WTC11 (cell line): ENCODE measurements around the gene SPRR3. TPM values are rescaled to one million over a fixed set of nuclear protein-coding genes. Genes with fewer than 3 reads are reported as not detected.

Experiments
- ATAC-seq: fragments of 200-7000 bp; cut with Tn5 transposase; 2 replicates; pipeline ENCODE4 v1.10.0; 2021; ENCODE audit warnings: mild to moderate bottlenecking, moderate library complexity
- CTCF ChIA-PET: fragments of 300-600 bp; sonication (Branson Sonifier 250); formaldehyde crosslinking; loops from one replicate; lab custom pipeline; 2021; ENCODE audit warnings: antibody characterized with exemption; lab: Charles Lee
- POLR2A ChIA-PET: fragments of 350-600 bp; sonication (Branson Sonifier 250); formaldehyde crosslinking; loops from one replicate; lab custom pipeline; 2021; ENCODE audit warnings: antibody characterized with exemption; lab: Charles Lee
- DNase-seq: peaks from one replicate; pipeline ENCODE4 v3.0.0; 2021; ENCODE audit warnings: low spot score
- H3K27ac Mint-ChIP-seq: 2 replicates; pipeline ENCODE4 v1.8.0; 2021; ENCODE audit warnings: mixed read lengths
- H3K27me3 Mint-ChIP-seq: 2 replicates; pipeline ENCODE4 v1.8.0; 2021; ENCODE audit warnings: low read depth, mild to moderate bottlenecking, moderate library complexity, mixed read lengths
- H3K36me3 Mint-ChIP-seq: 2 replicates; pipeline ENCODE4 v1.8.0; 2021; ENCODE audit warnings: mixed read lengths
- H3K4me1 Mint-ChIP-seq: 2 replicates; pipeline ENCODE4 v1.8.0; 2022; ENCODE audit warnings: mixed read lengths
- H3K4me3 Mint-ChIP-seq: 2 replicates; pipeline ENCODE4 v1.8.0; 2021; ENCODE audit warnings: mild to moderate bottlenecking, moderate library complexity, mixed read lengths
- H3K9me3 Mint-ChIP-seq: 2 replicates; pipeline ENCODE4 v1.8.0; 2021; ENCODE audit warnings: mixed read lengths
- CREM ChIP-seq: sonication (generic); formaldehyde crosslinking; IDR thresholded peaks from 2 replicates; pipeline ENCODE4 v1.8.1; 2022; ENCODE audit warnings: mild to moderate bottlenecking, missing genetic modification reagents, moderate library complexity
- GABPB1 ChIP-seq: sonication (generic); formaldehyde crosslinking; IDR thresholded peaks from 2 replicates; pipeline ENCODE4 v1.8.1; 2023; ENCODE audit warnings: mild to moderate bottlenecking, missing genetic modification reagents
- GRHL2 ChIP-seq: fragments of 250-450 bp; sonication (Bioruptor Pico); IDR thresholded peaks from 2 replicates; pipeline ENCODE4 v1.8.0; 2022; ENCODE audit warnings: mild to moderate bottlenecking, moderate library complexity; ENCODE audit not compliant: insufficient replicate concordance, severe bottlenecking
- GTF2I ChIP-seq: fragments of 250-450 bp; sonication (Bioruptor Pico); conservative IDR thresholded peaks from 2 replicates; pipeline ENCODE4 v1.4.0; 2021; ENCODE audit warnings: mild to moderate bottlenecking
- MYBL2 ChIP-seq: sonication (generic); formaldehyde crosslinking; IDR thresholded peaks from 2 replicates; pipeline ENCODE4 v1.8.1; 2023; ENCODE audit warnings: mild to moderate bottlenecking, moderate library complexity, missing genetic modification reagents
- NFE2L1 ChIP-seq: sonication (generic); formaldehyde crosslinking; IDR thresholded peaks from 2 replicates; pipeline ENCODE4 v1.8.1; 2023; ENCODE audit warnings: missing genetic modification reagents
- SP1 ChIP-seq: sonication (generic); formaldehyde crosslinking; conservative IDR thresholded peaks from 2 replicates; pipeline ENCODE4 v1.8.1; 2022; ENCODE audit warnings: missing genetic modification reagents
- TP53 ChIP-seq: sonication (generic); formaldehyde crosslinking; IDR thresholded peaks from 2 replicates; pipeline ENCODE4 v1.8.1; 2023; ENCODE audit warnings: mild to moderate bottlenecking, missing genetic modification reagents
- ZNF121 ChIP-seq: sonication (generic); formaldehyde crosslinking; IDR thresholded peaks from 2 replicates; pipeline ENCODE4 v1.8.0; 2023; ENCODE audit warnings: missing genetic modification reagents
- ZNF232 ChIP-seq: sonication (generic); formaldehyde crosslinking; IDR thresholded peaks from 2 replicates; pipeline ENCODE4 v1.8.0; 2022; ENCODE audit warnings: mild to moderate bottlenecking, missing genetic modification reagents
- ZNF263 ChIP-seq: sonication (generic); formaldehyde crosslinking; IDR thresholded peaks from 2 replicates; pipeline ENCODE4 v1.8.1; 2022; ENCODE audit warnings: low read depth, mild to moderate bottlenecking, moderate library complexity, missing genetic modification reagents
- ZNF423 ChIP-seq: fragments of 250-450 bp; sonication (Bioruptor Pico); IDR thresholded peaks from 2 replicates; pipeline ENCODE4 v2.1.2; 2022; ENCODE audit warnings: mild to moderate bottlenecking, moderate library complexity
- ZNF671 ChIP-seq: fragments of 250-450 bp; sonication (Bioruptor Pico); IDR thresholded peaks from 2 replicates; pipeline ENCODE4 v1.8.0; 2021; ENCODE audit warnings: mild to moderate bottlenecking
- total RNA-seq: library from RNA; stranded (reverse); gene quantifications from 3 replicates; pipeline ENCODE4 v1.2.3, GENCODE V29; 2021
- TF ChIP-seq, protein P1 (sequence below): sonication (generic); formaldehyde crosslinking; IDR thresholded peaks from 2 replicates; pipeline ENCODE4 v1.8.1; 2023; ENCODE audit warnings: mild to moderate bottlenecking, missing genetic modification reagents, moderate library complexity
- TF ChIP-seq, protein P2 (sequence below): sonication (generic); formaldehyde crosslinking; IDR thresholded peaks from 2 replicates; pipeline ENCODE4 v1.8.1; 2022; ENCODE audit warnings: mild to moderate bottlenecking, missing genetic modification reagents, moderate library complexity, borderline replicate concordance
- TF ChIP-seq, protein P3 (sequence below): sonication (generic); formaldehyde crosslinking; conservative IDR thresholded peaks from 2 replicates; pipeline ENCODE4 v1.8.1; 2022; ENCODE audit warnings: mild to moderate bottlenecking, missing genetic modification reagents
- TF ChIP-seq, protein P4 (sequence below): sonication (generic); formaldehyde crosslinking; IDR thresholded peaks from 2 replicates; pipeline ENCODE4 v1.8.1; 2022; ENCODE audit warnings: low read depth, mild to moderate bottlenecking, moderate library complexity, missing genetic modification reagents, borderline replicate concordance
- TF ChIP-seq, protein P5 (sequence below): sonication (generic); formaldehyde crosslinking; IDR thresholded peaks from 2 replicates; pipeline ENCODE4 v1.8.1; 2023; ENCODE audit warnings: mild to moderate bottlenecking, missing genetic modification reagents, borderline replicate concordance

The SPRR3 gene
- total RNA-seq, 1 experiment from 2014 or later: not detected

DNA sequence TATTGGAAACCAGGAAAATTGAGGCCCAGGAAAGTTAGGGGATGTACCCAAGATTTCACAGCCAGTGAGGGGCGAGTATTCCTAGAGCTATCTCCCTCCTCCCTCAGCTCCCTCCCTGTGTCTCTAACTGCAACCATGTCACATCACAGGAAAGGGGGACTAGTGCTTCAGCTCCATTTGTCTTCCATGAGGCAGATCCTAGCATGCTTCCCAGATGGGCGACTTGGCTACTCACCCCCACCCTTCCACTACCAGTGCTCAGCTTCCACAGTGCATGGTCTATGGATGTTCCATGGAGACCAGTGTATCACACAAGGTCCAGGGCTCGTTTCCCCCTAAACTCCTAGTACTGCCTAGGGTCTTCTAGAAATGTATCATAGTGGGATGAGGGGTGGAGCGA is 35.7 kb upstream of the SPRR3 start:
- ATAC-seq (no peak), DNase-seq (no peak)
- Mint-ChIP-seq H3K27ac (no peak overlapping the region), H3K27me3 (no peaks in the 10 kb centered on the region; the same call in 1 of the 2 replicates), H3K36me3 (no peaks in the 10 kb centered on the region), H3K9me3 (peaks cover 4% of the 10 kb centered on the region; the same call in 1 of the 2 replicates), H3K4me3 (no peak overlapping the region), H3K4me1 (no peaks in the 10 kb centered on the region; the same call in 1 of the 2 replicates)
- TF ChIP-seq, protein P1, sequence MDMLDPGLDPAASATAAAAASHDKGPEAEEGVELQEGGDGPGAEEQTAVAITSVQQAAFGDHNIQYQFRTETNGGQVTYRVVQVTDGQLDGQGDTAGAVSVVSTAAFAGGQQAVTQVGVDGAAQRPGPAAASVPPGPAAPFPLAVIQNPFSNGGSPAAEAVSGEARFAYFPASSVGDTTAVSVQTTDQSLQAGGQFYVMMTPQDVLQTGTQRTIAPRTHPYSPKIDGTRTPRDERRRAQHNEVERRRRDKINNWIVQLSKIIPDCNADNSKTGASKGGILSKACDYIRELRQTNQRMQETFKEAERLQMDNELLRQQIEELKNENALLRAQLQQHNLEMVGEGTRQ (CRISPR knock-in tag): no peak
- TF ChIP-seq, protein P2, sequence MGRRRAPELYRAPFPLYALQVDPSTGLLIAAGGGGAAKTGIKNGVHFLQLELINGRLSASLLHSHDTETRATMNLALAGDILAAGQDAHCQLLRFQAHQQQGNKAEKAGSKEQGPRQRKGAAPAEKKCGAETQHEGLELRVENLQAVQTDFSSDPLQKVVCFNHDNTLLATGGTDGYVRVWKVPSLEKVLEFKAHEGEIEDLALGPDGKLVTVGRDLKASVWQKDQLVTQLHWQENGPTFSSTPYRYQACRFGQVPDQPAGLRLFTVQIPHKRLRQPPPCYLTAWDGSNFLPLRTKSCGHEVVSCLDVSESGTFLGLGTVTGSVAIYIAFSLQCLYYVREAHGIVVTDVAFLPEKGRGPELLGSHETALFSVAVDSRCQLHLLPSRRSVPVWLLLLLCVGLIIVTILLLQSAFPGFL: no peak
- ChIA-PET POLR2A (no interaction called here), CTCF (interaction anchor here (10.9 kb wide), 1 partner anchor 225 kb away, joined by 123 read pairs; no protein-coding TSS in a partner anchor)

DNA sequence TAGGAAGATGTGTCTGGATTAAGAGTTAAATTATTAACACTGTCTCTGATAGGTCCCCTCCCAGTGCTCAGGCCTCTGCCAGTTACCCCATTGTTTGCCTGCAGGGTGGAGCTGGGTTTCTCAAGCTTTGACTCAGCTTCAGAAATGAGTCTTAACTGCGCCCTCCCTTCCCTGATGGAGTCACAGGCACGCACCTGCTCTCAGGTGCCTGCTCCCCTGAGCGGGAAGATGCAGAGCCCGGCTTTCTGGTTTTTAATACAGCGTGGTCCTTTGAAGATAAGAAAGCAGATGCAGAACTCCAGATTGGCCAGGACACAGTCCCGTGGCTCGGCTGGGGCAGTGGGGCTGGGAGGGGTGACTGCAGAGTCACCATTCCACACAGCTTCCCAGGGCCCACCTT is 34.3 kb upstream of the SPRR3 start:
- no peak for ATAC-seq

DNA sequence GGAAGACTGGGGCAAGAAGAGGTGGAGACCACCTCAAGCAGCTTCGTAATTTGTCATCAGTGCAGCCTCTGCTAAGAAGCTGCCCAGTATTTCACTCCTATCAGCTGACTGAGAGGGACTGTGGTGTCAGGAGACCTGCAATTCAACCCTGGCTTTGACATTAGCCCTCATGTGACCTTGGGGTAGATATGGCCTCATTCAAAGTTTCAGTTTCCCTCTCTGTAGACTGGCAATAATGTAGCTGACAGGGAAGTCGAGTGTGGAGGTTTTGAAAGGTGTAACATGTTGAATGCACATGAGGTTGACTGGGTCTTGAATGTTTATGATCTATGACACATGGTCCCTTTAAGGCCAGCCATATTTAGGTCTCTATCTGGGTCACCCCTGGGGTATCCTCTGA is 33.3 kb upstream of the SPRR3 start:
- ATAC-seq (no peak), DNase-seq (no peak)
- H3K4me1 Mint-ChIP-seq: no peaks in the 10 kb centered on the region
- CTCF ChIA-PET: interaction anchor here (1.0 to 10.9 kb wide), 2 partner anchors 90 to 223 kb away, joined by 3 to 123 read pairs; partner anchors contain the start of gene SMCP
- H3K36me3 Mint-ChIP-seq: no peaks in the 10 kb centered on the region
- H3K27me3 Mint-ChIP-seq: peaks cover 2% of the 10 kb centered on the region; the same call in 1 of the 2 replicates
- H3K9me3 Mint-ChIP-seq: peaks cover 4% of the 10 kb centered on the region; the same call in 1 of the 2 replicates
- POLR2A ChIA-PET: no interaction called here
- H3K4me3 Mint-ChIP-seq: no peak overlapping the region
- no peak for TF ChIP-seq ZNF263 (CRISPR knock-in tag)
- no peak for TF ChIP-seq GTF2I (CRISPR knock-in tag)
- TF ChIP-seq GRHL2: no peak
- TF ChIP-seq NFE2L1 (CRISPR knock-in tag): no peak
- TF ChIP-seq, protein P3, sequence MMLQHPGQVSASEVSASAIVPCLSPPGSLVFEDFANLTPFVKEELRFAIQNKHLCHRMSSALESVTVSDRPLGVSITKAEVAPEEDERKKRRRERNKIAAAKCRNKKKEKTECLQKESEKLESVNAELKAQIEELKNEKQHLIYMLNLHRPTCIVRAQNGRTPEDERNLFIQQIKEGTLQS: no peak
- no peak for TF ChIP-seq ZNF423
- TF ChIP-seq CREM (CRISPR knock-in tag): no peak
- no peak for TF ChIP-seq ZNF121 (CRISPR knock-in tag)
- TF ChIP-seq, protein P4, sequence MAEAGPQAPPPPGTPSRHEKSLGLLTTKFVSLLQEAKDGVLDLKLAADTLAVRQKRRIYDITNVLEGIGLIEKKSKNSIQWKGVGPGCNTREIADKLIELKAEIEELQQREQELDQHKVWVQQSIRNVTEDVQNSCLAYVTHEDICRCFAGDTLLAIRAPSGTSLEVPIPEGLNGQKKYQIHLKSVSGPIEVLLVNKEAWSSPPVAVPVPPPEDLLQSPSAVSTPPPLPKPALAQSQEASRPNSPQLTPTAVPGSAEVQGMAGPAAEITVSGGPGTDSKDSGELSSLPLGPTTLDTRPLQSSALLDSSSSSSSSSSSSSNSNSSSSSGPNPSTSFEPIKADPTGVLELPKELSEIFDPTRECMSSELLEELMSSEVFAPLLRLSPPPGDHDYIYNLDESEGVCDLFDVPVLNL: no peak
- TF ChIP-seq TP53 (CRISPR knock-in tag): no peak
- TF ChIP-seq, protein P1 (CRISPR knock-in tag): no peak
- TF ChIP-seq, protein P5, sequence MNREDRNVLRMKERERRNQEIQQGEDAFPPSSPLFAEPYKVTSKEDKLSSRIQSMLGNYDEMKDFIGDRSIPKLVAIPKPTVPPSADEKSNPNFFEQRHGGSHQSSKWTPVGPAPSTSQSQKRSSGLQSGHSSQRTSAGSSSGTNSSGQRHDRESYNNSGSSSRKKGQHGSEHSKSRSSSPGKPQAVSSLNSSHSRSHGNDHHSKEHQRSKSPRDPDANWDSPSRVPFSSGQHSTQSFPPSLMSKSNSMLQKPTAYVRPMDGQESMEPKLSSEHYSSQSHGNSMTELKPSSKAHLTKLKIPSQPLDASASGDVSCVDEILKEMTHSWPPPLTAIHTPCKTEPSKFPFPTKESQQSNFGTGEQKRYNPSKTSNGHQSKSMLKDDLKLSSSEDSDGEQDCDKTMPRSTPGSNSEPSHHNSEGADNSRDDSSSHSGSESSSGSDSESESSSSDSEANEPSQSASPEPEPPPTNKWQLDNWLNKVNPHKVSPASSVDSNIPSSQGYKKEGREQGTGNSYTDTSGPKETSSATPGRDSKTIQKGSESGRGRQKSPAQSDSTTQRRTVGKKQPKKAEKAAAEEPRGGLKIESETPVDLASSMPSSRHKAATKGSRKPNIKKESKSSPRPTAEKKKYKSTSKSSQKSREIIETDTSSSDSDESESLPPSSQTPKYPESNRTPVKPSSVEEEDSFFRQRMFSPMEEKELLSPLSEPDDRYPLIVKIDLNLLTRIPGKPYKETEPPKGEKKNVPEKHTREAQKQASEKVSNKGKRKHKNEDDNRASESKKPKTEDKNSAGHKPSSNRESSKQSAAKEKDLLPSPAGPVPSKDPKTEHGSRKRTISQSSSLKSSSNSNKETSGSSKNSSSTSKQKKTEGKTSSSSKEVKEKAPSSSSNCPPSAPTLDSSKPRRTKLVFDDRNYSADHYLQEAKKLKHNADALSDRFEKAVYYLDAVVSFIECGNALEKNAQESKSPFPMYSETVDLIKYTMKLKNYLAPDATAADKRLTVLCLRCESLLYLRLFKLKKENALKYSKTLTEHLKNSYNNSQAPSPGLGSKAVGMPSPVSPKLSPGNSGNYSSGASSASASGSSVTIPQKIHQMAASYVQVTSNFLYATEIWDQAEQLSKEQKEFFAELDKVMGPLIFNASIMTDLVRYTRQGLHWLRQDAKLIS (CRISPR knock-in tag): no peak
- no peak for TF ChIP-seq MYBL2
- no peak for TF ChIP-seq ZNF671 (CRISPR knock-in tag)
- TF ChIP-seq SP1 (CRISPR knock-in tag): no peak
- H3K27ac Mint-ChIP-seq: no peak overlapping the region

More for the DNA sequence above, 34.3 kb upstream of the SPRR3 start:
- DNase-seq: no peak
- Mint-ChIP-seq H3K9me3 (peaks cover 4% of the 10 kb centered on the region; the same call in 1 of the 2 replicates), H3K36me3 (no peaks in the 10 kb centered on the region), H3K4me3 (no peak overlapping the region), H3K27me3 (no peaks in the 10 kb centered on the region; the same call in 1 of the 2 replicates), H3K27ac (no peak overlapping the region), H3K4me1 (no peaks in the 10 kb centered on the region)
- TF ChIP-seq GABPB1 (CRISPR knock-in tag) (no peak), ZNF232 (CRISPR knock-in tag) (no peak)
- POLR2A ChIA-PET: interaction anchor here (0.6 kb wide), 1 partner anchor 733 kb away, joined by 3 read pairs; no protein-coding TSS in a partner anchor
- CTCF ChIA-PET: interaction anchor here (1.1 to 10.9 kb wide), 3 partner anchors 9 to 224 kb away, joined by 3 to 123 read pairs (median 3); no protein-coding TSS in a partner anchor
